Stimulated activated CD4-positive, alpha-beta T cell treated with anti-CD3 and anti-CD28 coated beads, Interleukin-15, amount 100 ng/mL, for 48 hours (primary cell): ENCODE results near the gene BIRC2.
"Not testable (repeated sequence)": the region's sequence is repeated elsewhere in the genome, so short reads cannot be mapped to it uniquely, and the experiment has no call there.

ENCODE experiments used
- DNase-seq, 2 donors: peaks; one replicate each; pipeline ENCODE4 v3.0.0-alpha.2; 2020; ENCODE audit warnings: low read depth in 2 of 2

BIRC2 gene

DNA sequence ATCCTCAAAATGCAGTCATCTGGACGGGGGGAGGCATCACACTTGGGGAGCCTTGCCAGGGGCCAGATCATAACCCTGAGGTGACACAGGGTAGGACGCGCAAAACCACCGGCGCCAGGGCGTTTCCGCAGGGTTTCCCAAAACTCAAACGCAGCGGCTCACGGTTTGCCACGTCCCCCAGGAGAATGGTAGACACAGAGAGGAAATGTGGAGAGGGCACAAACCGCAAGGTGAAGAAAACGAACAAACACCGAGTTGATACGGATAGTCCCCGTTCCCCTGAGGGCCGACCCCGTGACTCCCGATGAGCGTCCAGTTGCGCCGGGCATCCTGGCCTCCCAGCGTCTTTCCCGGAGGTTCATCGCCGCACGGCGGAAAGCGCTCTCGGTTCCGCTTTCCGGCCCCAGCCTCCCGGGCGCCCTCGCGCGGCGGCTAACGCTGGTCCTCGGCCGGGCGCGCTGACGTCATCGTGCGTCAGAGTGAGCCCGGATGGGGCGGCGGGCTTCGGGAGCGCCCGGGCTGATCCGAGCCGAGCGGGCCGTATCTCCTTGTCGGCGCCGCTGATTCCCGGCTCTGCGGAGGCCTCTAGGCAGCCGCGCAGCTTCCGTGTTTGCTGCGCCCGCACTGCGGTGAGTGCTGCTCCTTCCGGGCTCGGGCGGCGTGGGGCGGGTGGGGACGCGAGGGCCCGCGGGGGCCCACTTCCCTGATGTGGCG, at the start of gene BIRC2:
TSS of gene BIRC2 (plus strand) at position 467 of the 714 bp plus-strand sequence. CDS start 2,641 bp downstream, outside the sequence.
- DNase-seq = peak; percentile 90 to 95

GRCh38 chr11:102300837-102301236, 46.2 kb upstream of the BIRC2 start:
- not testable (repeated sequence) for DNase-seq

DNA sequence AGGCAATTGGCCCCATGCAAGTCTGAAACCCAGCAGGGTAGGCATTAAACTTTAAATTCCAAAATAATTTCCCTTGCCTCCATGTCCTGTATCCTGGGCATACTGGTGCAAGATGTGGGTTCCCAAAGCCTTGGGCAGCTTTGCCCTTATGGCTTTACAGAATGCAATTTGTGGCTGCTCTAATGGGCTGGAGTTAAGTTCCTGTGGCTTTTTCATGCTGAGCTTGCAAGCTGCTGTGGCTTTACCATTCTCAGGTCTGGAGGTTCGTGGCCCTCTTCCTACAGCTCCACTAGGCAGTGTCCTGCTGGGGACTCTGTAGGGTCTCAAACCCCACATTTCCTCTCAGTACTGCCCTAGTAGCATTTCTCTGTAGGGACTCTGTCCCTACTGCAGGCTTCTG, 44.8 kb upstream of the BIRC2 start:
- no peak for DNase-seq

- DNase-seq = no peak
These were observed 42.3 kb upstream of the BIRC2 start for GRCh38 chr11:102304686-102305085.

- DNase-seq = no peak
These were observed 41.5 kb upstream of the BIRC2 start for GRCh38 chr11:102305352-102306047.

- no peak for DNase-seq
These were observed 40.9 kb upstream of the BIRC2 start for GRCh38 chr11:102306048-102306597.

DNA sequence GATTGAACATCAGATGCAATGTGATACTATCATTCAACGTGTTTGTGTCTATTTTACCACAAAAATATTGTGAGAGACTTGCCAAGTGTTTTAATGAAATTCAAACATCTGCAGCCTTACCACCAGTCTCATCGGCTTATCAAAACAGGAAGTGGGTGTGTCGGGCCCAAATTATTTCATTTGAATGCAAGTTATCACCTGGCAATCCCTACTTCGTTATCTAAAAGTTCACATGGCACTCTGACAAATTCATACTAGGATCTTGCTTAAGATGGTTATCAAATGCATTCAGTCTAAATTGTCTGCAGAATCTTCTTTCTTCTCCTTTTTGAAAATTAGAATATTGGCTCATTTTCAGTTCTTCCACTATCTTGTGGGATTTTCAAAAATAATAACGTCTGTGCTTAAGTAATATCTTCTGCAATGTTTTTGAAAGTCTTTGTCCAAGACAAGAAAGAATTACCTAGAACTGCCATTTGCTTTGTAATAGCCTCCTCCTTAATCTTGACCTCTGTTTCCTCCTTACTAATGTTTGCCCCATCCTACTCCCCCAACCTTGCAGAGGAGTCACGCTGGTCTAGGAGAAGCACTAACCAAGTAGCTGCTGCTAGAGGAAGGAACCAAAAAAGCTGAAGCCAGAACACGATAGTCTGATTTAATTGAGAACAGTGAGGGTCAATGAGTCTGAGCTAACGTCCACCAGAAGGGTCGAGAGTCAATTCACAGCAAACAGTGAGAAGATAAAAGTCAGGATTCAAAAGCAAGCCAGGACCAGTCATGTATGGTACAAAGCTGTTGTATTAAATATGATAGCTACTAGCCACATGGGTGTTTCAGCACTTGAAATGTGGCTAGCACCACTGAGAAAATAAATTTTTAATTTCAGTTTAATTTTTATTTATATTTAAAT, 39.9 kb upstream of the BIRC2 start:
- no peak for DNase-seq

DNA sequence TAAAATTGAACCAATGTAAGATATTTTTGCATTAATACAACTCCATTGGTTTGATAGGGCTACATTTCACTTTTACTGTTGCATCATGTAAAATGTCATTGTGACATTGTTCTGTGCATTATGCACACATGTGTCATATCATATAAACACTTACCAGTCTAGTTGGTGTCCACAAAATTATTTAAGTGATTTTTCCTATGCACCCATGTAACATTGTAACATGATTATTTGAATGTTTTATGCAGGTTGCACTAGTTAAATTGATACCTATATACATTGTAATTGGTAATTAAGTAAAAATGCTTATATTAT, 39.3 kb upstream of the BIRC2 start:
- no peak for DNase-seq

- DNase-seq = no peak
These were observed 37.1 kb upstream of the BIRC2 start for GRCh38 chr11:102309621-102310541.

- DNase-seq = no peak
These were observed 34.3 kb upstream of the BIRC2 start for GRCh38 chr11:102312667-102313066.

GRCh38 chr11:102313238-102313940, 33.6 kb upstream of the BIRC2 start:
- DNase-seq = no peak

- no peak for DNase-seq
These were observed 32.2 kb upstream of the BIRC2 start for GRCh38 chr11:102314784-102315183.

GRCh38 chr11:102316346-102316904, 30.6 kb upstream of the BIRC2 start:
- no peak for DNase-seq

GRCh38 chr11:102317099-102317767, 29.8 kb upstream of the BIRC2 start, which contains the start of gene BIRC3:
Gene BIRC3 (plus strand): TSS chr11:102317484. CDS start chr11:102324510, 7,026 bp downstream.
- DNase-seq = peak; percentile 85 to 91

DNA sequence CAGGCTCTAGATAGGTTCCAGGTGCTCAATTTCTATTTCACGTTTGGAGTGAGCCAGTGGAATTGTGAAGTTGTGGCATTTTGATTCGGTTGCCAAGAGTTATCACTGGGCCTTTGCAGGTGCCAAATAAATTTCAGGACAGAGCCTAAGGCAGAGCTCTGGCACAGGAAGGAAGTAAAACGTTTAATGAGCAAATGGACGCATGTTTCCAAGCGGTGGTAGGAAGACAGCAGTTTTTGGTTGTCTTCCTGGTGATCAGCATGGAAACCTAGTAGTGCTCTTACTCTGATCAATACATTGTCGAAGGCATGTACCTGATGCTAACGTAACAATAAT, 29.3 kb upstream of the BIRC2 start:
- DNase-seq = no peak

DNA sequence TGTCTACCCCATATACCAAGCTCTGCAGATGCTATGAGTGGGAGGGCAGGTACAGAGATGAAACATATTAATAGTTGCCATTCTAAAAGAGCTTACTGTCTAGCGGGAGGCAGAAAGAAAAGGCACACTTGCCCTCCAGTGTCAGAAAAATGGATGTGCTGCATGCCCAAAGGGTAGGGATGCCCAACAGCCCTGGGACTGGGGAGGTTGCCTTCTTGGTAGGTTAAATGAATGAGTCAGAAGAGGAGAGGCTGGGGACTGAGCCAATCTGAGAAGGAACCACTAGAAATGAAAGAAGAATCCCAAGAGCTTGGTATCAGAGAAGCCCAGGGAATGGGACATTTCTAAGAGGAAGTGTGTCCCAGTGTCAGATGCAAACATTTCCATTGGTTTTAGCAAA, 28.5 kb upstream of the BIRC2 start:
- peak; percentile 43 to 59 for DNase-seq

DNA sequence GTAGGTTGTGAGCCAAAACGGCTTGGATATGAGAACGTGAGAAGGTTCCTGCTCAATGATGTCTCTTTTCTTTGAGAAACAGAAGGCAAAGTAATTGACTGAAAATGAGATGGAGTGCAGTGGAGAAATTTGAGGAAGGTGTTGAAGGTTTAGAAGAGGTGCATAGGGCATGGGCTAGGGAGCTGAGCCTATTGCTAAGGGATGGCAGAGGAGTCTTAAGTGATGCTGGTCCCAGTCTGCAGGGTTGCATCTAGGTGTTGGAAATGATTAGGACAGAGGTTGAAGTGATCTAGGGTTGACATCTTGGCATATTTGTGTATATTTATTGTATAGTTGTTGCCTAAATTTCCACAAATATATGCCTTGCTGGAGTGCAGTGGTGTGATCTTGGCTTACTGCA, 27.5 kb upstream of the BIRC2 start:
- no peak for DNase-seq

- no peak for DNase-seq
These were observed 26.8 kb upstream of the BIRC2 start for GRCh38 chr11:102320188-102320587.

DNA sequence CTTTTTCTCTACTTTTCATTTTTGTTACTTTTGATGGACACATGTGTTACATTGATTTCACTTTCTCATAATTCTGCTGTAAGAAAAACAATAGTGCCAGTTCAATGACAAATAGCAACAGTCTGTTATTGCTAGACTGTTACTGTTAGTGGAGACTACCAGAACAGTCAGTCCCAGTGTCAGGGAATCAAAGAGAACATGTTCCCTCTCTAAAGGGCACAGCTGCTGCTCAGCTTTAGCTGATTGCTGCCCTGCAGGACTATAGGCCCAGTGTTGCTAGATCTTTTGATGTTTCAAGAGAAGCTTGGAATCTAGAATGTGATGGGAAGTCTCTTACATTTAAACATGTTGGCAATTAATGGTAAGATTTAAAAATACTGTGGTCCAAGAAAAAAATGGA, 26.3 kb upstream of the BIRC2 start:
- DNase-seq = no peak

DNA sequence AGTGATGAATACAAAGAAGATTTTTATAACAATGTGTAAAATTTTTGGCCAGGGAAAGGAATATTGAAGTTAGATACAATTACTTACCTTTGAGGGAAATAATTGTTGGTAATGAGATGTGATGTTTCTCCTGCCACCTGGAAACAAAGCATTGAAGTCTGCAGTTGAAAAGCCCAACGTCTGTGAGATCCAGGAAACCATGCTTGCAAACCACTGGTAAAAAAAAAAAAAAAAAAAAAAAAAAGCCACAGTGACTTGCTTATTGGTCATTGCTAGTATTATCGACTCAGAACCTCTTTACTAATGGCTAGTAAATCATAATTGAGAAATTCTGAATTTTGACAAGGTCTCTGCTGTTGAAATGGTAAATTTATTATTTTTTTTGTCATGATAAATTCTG, 24.5 kb upstream of the BIRC2 start:
- no peak for DNase-seq
